Neural progenitor cell (in vitro differentiated cells): ENCODE measurements around the gene ATXN7L1. TPM values are rescaled to one million over a fixed set of nuclear protein-coding genes. Genes with fewer than 3 reads are reported as not detected.

Source experiments
- DNase-seq: peaks from one replicate; pipeline ENCODE4 v3.0.0-alpha.2; 2016; ENCODE audit warnings: low spot score
- H2AFZ ChIP-seq: fragments of 200-600 bp; sonication (generic); replicated peaks from 2 replicates; pipeline ENCODE4 v1.6.1; 2016; ENCODE audit warnings: antibody characterized with exemption
- H3F3A ChIP-seq: fragments of 200-600 bp; sonication (generic); 2 replicates; pipeline ENCODE4 v1.6.1; 2016; ENCODE audit warnings: antibody characterized with exemption, low read depth
- H3K27ac ChIP-seq: fragments of 200-600 bp; sonication (generic); 2 replicates; pipeline ENCODE4 v1.5.1; 2016; ENCODE audit warnings: mild to moderate bottlenecking
- H3K27me3 ChIP-seq: fragments of 200-600 bp; sonication (generic); 2 replicates; pipeline ENCODE4 v1.6.1; 2016; ENCODE audit warnings: mild to moderate bottlenecking, moderate library complexity
- H3K36me3 ChIP-seq: fragments of 200-600 bp; sonication (generic); 2 replicates; pipeline ENCODE4 v1.5.1; 2016
- H3K4me1 ChIP-seq: fragments of 200-600 bp; sonication (generic); 2 replicates; pipeline ENCODE4 v1.6.1; 2016; ENCODE audit warnings: mixed run types
- H3K4me2 ChIP-seq: fragments of 200-600 bp; sonication (generic); 2 replicates; pipeline ENCODE4 v1.6.1; 2016
- H3K4me3 ChIP-seq: fragments of 200-600 bp; sonication (generic); 2 replicates; pipeline ENCODE4 v1.5.1; 2016
- H3K79me2 ChIP-seq: fragments of 200-600 bp; sonication (generic); 2 replicates; pipeline ENCODE4 v1.6.1; 2016; ENCODE audit warnings: low read depth
- H3K9ac ChIP-seq: fragments of 200-600 bp; sonication (generic); 2 replicates; pipeline ENCODE4 v1.6.1; 2016
- H3K9me3 ChIP-seq: fragments of 200-600 bp; sonication (generic); 2 replicates; pipeline ENCODE4 v1.5.1; 2016; ENCODE audit warnings: low read depth
- H4K20me1 ChIP-seq: fragments of 200-600 bp; sonication (generic); 2 replicates; pipeline ENCODE4 v1.6.1; 2016; ENCODE audit warnings: low read depth
- H3K27ac Mint-ChIP-seq: 3 replicates; pipeline ENCODE4 v1.8.0; 2021; ENCODE audit warnings: mixed read lengths
- H3K27me3 Mint-ChIP-seq: 2 replicates; pipeline ENCODE4 v1.8.0; 2022; ENCODE audit warnings: low read depth, mild to moderate bottlenecking, inconsistent platforms, moderate library complexity, mixed read lengths; ENCODE audit not compliant: insufficient read depth
- H3K36me3 Mint-ChIP-seq: 3 replicates; pipeline ENCODE4 v1.8.0; 2021; ENCODE audit warnings: mixed read lengths
- H3K4me1 Mint-ChIP-seq: 3 replicates; pipeline ENCODE4 v1.8.0; 2021; ENCODE audit warnings: mixed read lengths
- H3K4me3 Mint-ChIP-seq: 3 replicates; pipeline ENCODE4 v1.8.0; 2021; ENCODE audit warnings: mild to moderate bottlenecking, moderate library complexity, mixed read lengths
- H3K9me3 Mint-ChIP-seq: 3 replicates; pipeline ENCODE4 v1.8.0; 2020; ENCODE audit warnings: mixed read lengths
- EZH2 ChIP-seq: fragments of 200-600 bp; sonication (generic); IDR thresholded peaks from 2 replicates; pipeline ENCODE4 v1.6.1; 2017; ENCODE audit warnings: antibody characterized with exemption, mild to moderate bottlenecking, moderate library complexity
- EZH2phosphoT487 ChIP-seq: fragments of 200-600 bp; sonication (generic); IDR thresholded peaks from 2 replicates; pipeline ENCODE4 v1.6.1; 2017; ENCODE audit warnings: antibody characterized with exemption
- total RNA-seq: library from RNA; depleted of rRNA; stranded (reverse); fragments of >200 nt; gene quantifications from 2 replicates; pipeline ENCODE4 v1.2.3, GENCODE V29; 2015; ENCODE audit warnings: low replicate concordance
- TF ChIP-seq, protein P1 (sequence below): fragments of 200-600 bp; sonication (generic); IDR thresholded peaks from 2 replicates; pipeline ENCODE4 v1.5.1; 2017; ENCODE audit warnings: antibody characterized with exemption, mild to moderate bottlenecking

The ATXN7L1 gene
- total RNA-seq, 1 donor from 2014 or later = 5.9 TPM

DNA sequence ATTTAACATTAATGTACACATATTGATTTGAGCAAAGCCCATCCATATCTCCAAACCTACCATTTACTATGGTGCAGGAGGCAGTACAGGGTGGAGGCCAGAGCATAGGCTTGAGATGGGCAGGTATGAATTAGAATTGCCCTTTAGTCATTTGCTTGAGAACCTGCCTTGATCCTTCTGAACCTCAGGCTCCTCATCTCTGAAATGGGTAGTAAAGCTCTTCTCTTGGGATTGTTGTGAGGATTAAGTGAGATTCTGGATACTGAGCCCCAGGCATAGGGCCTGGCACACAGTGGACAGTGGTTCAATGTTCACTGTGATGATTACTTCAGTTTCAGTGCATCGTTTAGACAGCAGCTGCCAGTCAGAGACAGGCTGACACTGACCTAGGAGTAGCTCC is 5.0 kb upstream of the ATXN7L1 start:
- H3K4me2 ChIP-seq = no peak overlapping the region
- no peak overlapping the region for H2AFZ ChIP-seq
- peaks cover 9% of the 10 kb centered on the region for H3K27me3 Mint-ChIP-seq
- peaks cover 25% of the 10 kb centered on the region for H3K27me3 ChIP-seq
- H3K36me3 ChIP-seq = no peaks in the 10 kb centered on the region
- H3F3A ChIP-seq = peaks cover 14% of the 10 kb centered on the region
- no peaks in the 10 kb centered on the region for H3K79me2 ChIP-seq
- peaks cover 17% of the 10 kb centered on the region for H3K4me1 ChIP-seq
- TF ChIP-seq, protein P1, sequence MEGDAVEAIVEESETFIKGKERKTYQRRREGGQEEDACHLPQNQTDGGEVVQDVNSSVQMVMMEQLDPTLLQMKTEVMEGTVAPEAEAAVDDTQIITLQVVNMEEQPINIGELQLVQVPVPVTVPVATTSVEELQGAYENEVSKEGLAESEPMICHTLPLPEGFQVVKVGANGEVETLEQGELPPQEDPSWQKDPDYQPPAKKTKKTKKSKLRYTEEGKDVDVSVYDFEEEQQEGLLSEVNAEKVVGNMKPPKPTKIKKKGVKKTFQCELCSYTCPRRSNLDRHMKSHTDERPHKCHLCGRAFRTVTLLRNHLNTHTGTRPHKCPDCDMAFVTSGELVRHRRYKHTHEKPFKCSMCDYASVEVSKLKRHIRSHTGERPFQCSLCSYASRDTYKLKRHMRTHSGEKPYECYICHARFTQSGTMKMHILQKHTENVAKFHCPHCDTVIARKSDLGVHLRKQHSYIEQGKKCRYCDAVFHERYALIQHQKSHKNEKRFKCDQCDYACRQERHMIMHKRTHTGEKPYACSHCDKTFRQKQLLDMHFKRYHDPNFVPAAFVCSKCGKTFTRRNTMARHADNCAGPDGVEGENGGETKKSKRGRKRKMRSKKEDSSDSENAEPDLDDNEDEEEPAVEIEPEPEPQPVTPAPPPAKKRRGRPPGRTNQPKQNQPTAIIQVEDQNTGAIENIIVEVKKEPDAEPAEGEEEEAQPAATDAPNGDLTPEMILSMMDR = no peak
- TF ChIP-seq EZH2 (no peak), EZH2phosphoT487 (no peak)
- H3K36me3 Mint-ChIP-seq = no peaks in the 10 kb centered on the region
- no peak overlapping the region for H3K27ac ChIP-seq
- H3K4me1 Mint-ChIP-seq = peaks cover 19% of the 10 kb centered on the region
- no peak overlapping the region for H3K4me3 ChIP-seq
- H3K9ac ChIP-seq = no peak overlapping the region
- peaks cover 4% of the 10 kb centered on the region for H4K20me1 ChIP-seq
- H3K9me3 ChIP-seq = no peaks in the 10 kb centered on the region
- no peak overlapping the region for H3K4me3 Mint-ChIP-seq
- peaks cover 6% of the 10 kb centered on the region for H3K9me3 Mint-ChIP-seq
- no peak for DNase-seq
- no peak overlapping the region for H3K27ac Mint-ChIP-seq

DNA sequence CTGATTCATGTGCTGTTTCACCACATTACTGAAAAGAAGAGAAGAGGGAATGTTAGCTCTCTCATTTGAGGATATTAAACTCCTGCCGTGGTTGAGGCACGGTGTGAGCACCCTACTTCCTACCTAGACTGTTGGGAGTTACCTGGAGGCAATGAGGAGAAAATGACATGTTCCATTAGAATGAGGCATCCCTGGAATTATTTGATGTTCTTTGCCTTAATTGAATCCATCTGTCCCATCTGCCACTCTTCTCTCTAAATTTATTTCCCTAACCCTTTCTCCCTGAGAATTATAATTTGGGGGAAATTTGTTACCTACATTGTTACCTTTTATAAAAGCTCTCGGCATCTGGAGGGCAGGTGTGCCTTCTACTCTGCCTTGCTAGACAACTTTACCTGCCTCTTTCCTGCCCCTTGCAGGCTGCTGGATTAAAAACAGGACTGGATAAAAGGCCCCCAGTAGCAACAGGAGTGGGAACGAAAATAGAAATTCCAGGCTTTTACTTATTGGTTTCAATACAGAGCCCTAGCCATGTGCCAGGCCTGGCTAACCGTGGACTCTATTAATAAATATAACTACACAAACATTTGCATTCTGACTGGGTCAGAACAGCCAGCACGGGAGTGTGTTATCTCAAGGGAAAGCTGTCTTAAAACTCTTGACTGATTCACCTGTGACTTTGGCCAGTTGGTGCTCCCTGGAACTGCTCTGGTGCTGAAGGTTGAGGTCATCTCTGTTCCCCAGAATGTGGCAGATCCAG is 4.4 kb upstream of the ATXN7L1 start:
- Mint-ChIP-seq H3K4me1 (peaks cover 21% of the 10 kb centered on the region), H3K9me3 (peaks cover 6% of the 10 kb centered on the region), H3K27me3 (peaks cover 9% of the 10 kb centered on the region), H3K27ac (no peak overlapping the region), H3K36me3 (no peaks in the 10 kb centered on the region), H3K4me3 (no peak overlapping the region)
- H4K20me1 ChIP-seq = peaks cover 4% of the 10 kb centered on the region
- no peak for DNase-seq
- H3K36me3 ChIP-seq = no peaks in the 10 kb centered on the region
- H3K4me1 ChIP-seq = peaks cover 17% of the 10 kb centered on the region
- H3K9ac ChIP-seq = no peak overlapping the region
- peaks cover 25% of the 10 kb centered on the region for H3K27me3 ChIP-seq
- no peak overlapping the region for H2AFZ ChIP-seq
- no peak overlapping the region for H3K4me2 ChIP-seq
- H3K9me3 ChIP-seq = no peaks in the 10 kb centered on the region
- H3F3A ChIP-seq = peaks cover 14% of the 10 kb centered on the region
- H3K4me3 ChIP-seq = no peak overlapping the region
- H3K27ac ChIP-seq = no peak overlapping the region
- TF ChIP-seq, protein P1 = no peak
- TF ChIP-seq EZH2 (no peak), EZH2phosphoT487 (no peak)
- peaks cover 4% of the 10 kb centered on the region for H3K79me2 ChIP-seq

DNA sequence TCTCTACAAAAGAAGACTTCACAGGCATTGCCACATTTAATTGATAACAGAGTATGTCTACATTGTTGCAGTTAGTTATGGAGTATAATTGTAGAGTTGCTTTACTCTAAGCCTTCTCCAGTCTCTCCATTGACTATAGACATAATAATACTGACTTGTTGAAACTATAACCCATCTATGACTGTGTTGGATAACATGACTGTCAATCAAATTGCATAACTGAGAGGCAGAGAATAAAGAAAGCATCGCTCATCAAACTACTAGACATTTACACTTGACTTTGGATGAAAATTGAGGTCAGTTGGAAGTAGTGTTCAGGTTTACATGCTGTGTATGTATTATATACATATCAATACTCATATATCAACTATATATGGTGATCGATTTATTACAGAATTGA is 3.4 kb upstream of the ATXN7L1 start:
- no peak overlapping the region for H3K27ac Mint-ChIP-seq
- H3K4me1 ChIP-seq = peaks cover 20% of the 10 kb centered on the region
- H3K4me3 ChIP-seq = no peak overlapping the region
- no peak overlapping the region for H3K27ac ChIP-seq
- no peak overlapping the region for H2AFZ ChIP-seq
- peaks cover 14% of the 10 kb centered on the region for H3F3A ChIP-seq
- no peak for DNase-seq
- no peaks in the 10 kb centered on the region for H3K9me3 ChIP-seq
- no peak for TF ChIP-seq EZH2phosphoT487
- TF ChIP-seq, protein P1 = no peak
- no peak for TF ChIP-seq EZH2
- no peaks in the 10 kb centered on the region for H3K36me3 Mint-ChIP-seq
- no peak overlapping the region for H3K9ac ChIP-seq
- H3K9me3 Mint-ChIP-seq = peaks cover 6% of the 10 kb centered on the region
- H3K27me3 ChIP-seq = peaks cover 25% of the 10 kb centered on the region
- peaks cover 29% of the 10 kb centered on the region for H3K4me1 Mint-ChIP-seq
- peaks cover 5% of the 10 kb centered on the region for H3K27me3 Mint-ChIP-seq
- peaks cover 4% of the 10 kb centered on the region for H4K20me1 ChIP-seq
- H3K4me3 Mint-ChIP-seq = no peak overlapping the region
- no peak overlapping the region for H3K4me2 ChIP-seq
- peaks cover 14% of the 10 kb centered on the region for H3K79me2 ChIP-seq
- no peaks in the 10 kb centered on the region for H3K36me3 ChIP-seq
